ENCODE data around the gene PECR. TPM values are rescaled to one million over a fixed set of nuclear protein-coding genes. Genes with fewer than 3 reads are reported as not detected.

The PECR gene
- total and polyA plus RNA-seq, 8 donors, result 3.8 to 7.5 (median 4.8) TPM

- Histone ChIP-seq H3K27me3 (no peaks in the 10 kb centered on the region), H3K36me3 (no peaks in the 10 kb centered on the region), H3K4me1 (peaks cover 0 to 5% (median 0%) of the 10 kb centered on the region in 3 donors), H3K4me3 (no peak overlapping the region), H3K9me3 (no peaks in the 10 kb centered on the region), H3K27ac (no peak overlapping the region)
- intact Hi-C loops (cut with DNase I), result no loop called here
- FAIRE-seq (no peak), ATAC-seq (no peak), DNase-seq (no peak)
- no peak for TF ChIP-seq CTCF (IDR thresholded peaks at IDR 0.05)
- WGBS, 2 donors, result 96 to 98% methylated on average over 2 of the region's 2 CpGs
These were observed 29.2 kb downstream of the PECR start for GRCh38 chr2:216052420-216052819.

GRCh38 chr2:216051350-216051749, 30.3 kb downstream of the PECR start:
- Histone ChIP-seq H3K27me3 (no peaks in the 10 kb centered on the region), H3K9me3 (no peaks in the 10 kb centered on the region), H3K36me3 (peaks cover 0 to 6% (median 0%) of the 10 kb centered on the region in 3 donors), H3K27ac (no peak overlapping the region), H3K4me3 (no peak overlapping the region), H3K4me1 (no peaks in the 10 kb centered on the region)
- WGBS, 2 donors, result 83 to 88% methylated on average over 3 of the region's 3 CpGs
- intact Hi-C loops (cut with DNase I), result no loop called here
- FAIRE-seq, result no peak
- no peak for DNase-seq
- no peak for TF ChIP-seq CTCF (IDR thresholded peaks at IDR 0.05)
- ATAC-seq, result no peak

GRCh38 chr2:216049452-216049851, 32.2 kb downstream of the PECR start:
- Histone ChIP-seq H3K27me3 (no peaks in the 10 kb centered on the region), H3K27ac (no peak overlapping the region), H3K4me3 (no peak overlapping the region), H3K4me1 (no peaks in the 10 kb centered on the region), H3K9me3 (no peaks in the 10 kb centered on the region), H3K36me3 (peaks cover 0 to 6% (median 0%) of the 10 kb centered on the region in 3 donors)
- 93% methylated on average over 2 of the region's 2 CpGs for WGBS, 2 donors
- FAIRE-seq, result no peak
- no peak for TF ChIP-seq CTCF (IDR thresholded peaks at IDR 0.05)
- no peak for DNase-seq
- intact Hi-C loops (cut with DNase I), result no loop called here
- ATAC-seq, result no peak

GRCh38 chr2:216047397-216047796, 34.2 kb downstream of the PECR start:
- H3K36me3 ChIP-seq, result peaks cover 0 to 6% (median 0%) of the 10 kb centered on the region in 3 donors
- no peak for TF ChIP-seq CTCF (IDR thresholded peaks at IDR 0.05)
- WGBS, 2 donors, result 89 to 94% methylated on average over 2 of the region's 2 CpGs
- no peak overlapping the region for H3K4me3 ChIP-seq
- intact Hi-C loops (cut with DNase I), result no loop called here
- H3K27me3 ChIP-seq, result no peaks in the 10 kb centered on the region
- no peaks in the 10 kb centered on the region for H3K9me3 ChIP-seq
- H3K27ac ChIP-seq, result no peak overlapping the region
- H3K4me1 ChIP-seq, result no peaks in the 10 kb centered on the region
- DNase-seq, result no peak
- FAIRE-seq, result no peak
- no peak for ATAC-seq

GRCh38 chr2:216044883-216045486, 36.6 kb downstream of the PECR start:
- Histone ChIP-seq H3K4me1 (no peaks in the 10 kb centered on the region), H3K9me3 (no peaks in the 10 kb centered on the region), H3K36me3 (peaks cover 0 to 6% (median 0%) of the 10 kb centered on the region in 3 donors), H3K27ac (no peak overlapping the region), H3K4me3 (no peak overlapping the region), H3K27me3 (no peaks in the 10 kb centered on the region)
- DNase-seq, result no peak
- TF ChIP-seq CTCF (IDR thresholded peaks at IDR 0.05), result no peak
- intact Hi-C loops (cut with DNase I), result no loop called here
- no peak for ATAC-seq
- 70 to 72% methylated on average over 5 of the region's 5 CpGs for whole genome bisulfite sequencing, 2 donors
- FAIRE-seq, result no peak

All from pancreas (tissue), 10 donors.